GM23338 (cell line): Measurements from ENCODE around the gene THSD4. TPM values are rescaled to one million over a fixed set of nuclear protein-coding genes. Genes with fewer than 3 reads are reported as not detected.

Experiments used
- ATAC-seq: fragments of 200-7000 bp; cut with Tn5 transposase; 3 replicates; pipeline ENCODE4 v1.9.1; 2020
- DNase-seq: peaks from one replicate; pipeline ENCODE4 v3.0.0-alpha.2; 2015; ENCODE audit warnings: low spot score
- H2AFZ ChIP-seq: fragments of 200-600 bp; sonication (generic); 2 replicates; pipeline ENCODE4 v1.8.0; 2016; ENCODE audit warnings: antibody characterized with exemption, mild to moderate bottlenecking, moderate library complexity
- H3F3A ChIP-seq: fragments of 200-600 bp; sonication (generic); replicated peaks from 2 replicates; pipeline ENCODE4 v1.8.0; 2017; ENCODE audit warnings: antibody characterized with exemption, mixed run types, low read depth
- H3K27ac ChIP-seq: fragments of 200-600 bp; sonication (generic); 2 replicates; pipeline ENCODE4 v1.6.1; 2016; ENCODE audit warnings: low read depth
- H3K27me3 ChIP-seq: fragments of 200-600 bp; sonication (generic); 2 replicates; pipeline ENCODE4 v1.8.0; 2016; ENCODE audit warnings: mild to moderate bottlenecking, mixed run types, moderate library complexity; ENCODE audit not compliant: insufficient read depth
- H3K36me3 ChIP-seq: fragments of 200-600 bp; sonication (generic); 2 replicates; pipeline ENCODE4 v1.8.0; 2016; ENCODE audit warnings: mild to moderate bottlenecking; ENCODE audit not compliant: insufficient read depth
- H3K4me1 ChIP-seq: fragments of 200-600 bp; sonication (generic); 2 replicates; pipeline ENCODE4 v1.8.0; 2016; ENCODE audit warnings: mild to moderate bottlenecking, moderate library complexity; ENCODE audit not compliant: insufficient read depth
- H3K4me2 ChIP-seq: fragments of 200-600 bp; sonication (generic); 2 replicates; pipeline ENCODE4 v1.7.1; 2017; ENCODE audit warnings: mixed run types
- H3K4me3 ChIP-seq: fragments of 200-600 bp; sonication (generic); 2 replicates; pipeline ENCODE4 v1.6.1; 2016; ENCODE audit warnings: mixed run types
- H3K79me2 ChIP-seq: fragments of 200-600 bp; sonication (generic); replicated peaks from 2 replicates; pipeline ENCODE4 v1.8.0; 2017; ENCODE audit warnings: mild to moderate bottlenecking; ENCODE audit not compliant: insufficient read depth
- H3K9me2 ChIP-seq: fragments of 200-600 bp; sonication (generic); 2 replicates; pipeline ENCODE4 v1.8.0; 2017; ENCODE audit not compliant: insufficient read depth
- H4K20me1 ChIP-seq: fragments of 200-600 bp; sonication (generic); replicated peaks from 2 replicates; pipeline ENCODE4 v1.8.0; 2017; ENCODE audit warnings: mild to moderate bottlenecking; ENCODE audit not compliant: insufficient read depth
- H3K27ac Mint-ChIP-seq: 2 replicates; pipeline ENCODE4 v1.8.0; 2020; ENCODE audit warnings: inconsistent platforms, mild to moderate bottlenecking, moderate library complexity, mixed read lengths
- H3K27me3 Mint-ChIP-seq: 3 replicates; pipeline ENCODE4 v1.8.0; 2022; ENCODE audit warnings: low read depth, mild to moderate bottlenecking, moderate library complexity, mixed read lengths, inconsistent platforms; ENCODE audit not compliant: insufficient read depth, poor library complexity
- H3K36me3 Mint-ChIP-seq: 3 replicates; pipeline ENCODE4 v1.8.0; 2021; ENCODE audit warnings: low read depth, mild to moderate bottlenecking, inconsistent platforms, moderate library complexity, mixed read lengths
- H3K4me1 Mint-ChIP-seq: 3 replicates; pipeline ENCODE4 v1.8.0; 2020; ENCODE audit warnings: mild to moderate bottlenecking, inconsistent platforms, mixed read lengths
- H3K4me3 Mint-ChIP-seq: 3 replicates; pipeline ENCODE4 v1.8.0; 2021; ENCODE audit warnings: moderate library complexity, mild to moderate bottlenecking, inconsistent platforms, mixed read lengths
- H3K9me3 Mint-ChIP-seq: 3 replicates; pipeline ENCODE4 v1.8.0; 2020; ENCODE audit warnings: moderate library complexity, mild to moderate bottlenecking, inconsistent platforms, mixed read lengths
- CREB1 ChIP-seq: fragments of 250-450 bp; sonication (Bioruptor Pico); IDR thresholded peaks from 2 replicates; pipeline ENCODE4 v1.5.0; 2020; ENCODE audit warnings: low read depth, mild to moderate bottlenecking, moderate library complexity
- CTCF ChIP-seq, 2 experiments: fragments of 200-600 bp in 1 of 2; sonication (generic) in 1 of 2; conservative IDR thresholded peaks; 2 replicates each; pipeline versions ENCODE4 v1.5.1 to v1.6.1; 2016 to 2017; ENCODE audit warnings: antibody characterized with exemption in 2 of 2, low read depth in 2 of 2, mild to moderate bottlenecking in 2 of 2, moderate library complexity in 1 of 2
- ETS1 ChIP-seq: IDR thresholded peaks from 2 replicates; pipeline ENCODE4 v1.6.1; 2016; ENCODE audit warnings: antibody characterized with exemption
- EZH2 ChIP-seq: fragments of 200-600 bp; sonication (generic); IDR thresholded peaks from one replicate; pipeline ENCODE4 v1.8.0; 2017; ENCODE audit warnings: antibody characterized with exemption, mild to moderate bottlenecking, low read depth; ENCODE audit not compliant: unreplicated experiment
- EZH2phosphoT487 ChIP-seq: fragments of 200-600 bp; sonication (generic); IDR thresholded peaks from one replicate; pipeline ENCODE4 v1.8.1; 2018; ENCODE audit warnings: antibody characterized with exemption; ENCODE audit not compliant: unreplicated experiment
- JUNB ChIP-seq: IDR thresholded peaks from one replicate; pipeline ENCODE4 v1.6.1; 2016; ENCODE audit warnings: antibody characterized with exemption; ENCODE audit not compliant: unreplicated experiment
- NANOG ChIP-seq: IDR thresholded peaks from 2 replicates; pipeline ENCODE4 v1.6.1; 2016; ENCODE audit warnings: antibody characterized with exemption, borderline replicate concordance
- POLR2AphosphoS5 ChIP-seq: IDR thresholded peaks from 2 replicates; pipeline ENCODE4 v1.6.1; 2016; ENCODE audit warnings: antibody characterized with exemption, low read depth
- STAT1 ChIP-seq: IDR thresholded peaks from one replicate; pipeline ENCODE4 v1.6.1; 2016; ENCODE audit warnings: antibody characterized with exemption; ENCODE audit not compliant: unreplicated experiment
- ZNF114 ChIP-seq: fragments of 250-450 bp; sonication (Bioruptor Pico); IDR thresholded peaks from 2 replicates; pipeline ENCODE4 v1.5.0; 2020; ENCODE audit warnings: mild to moderate bottlenecking, moderate library complexity
- ZNF331 ChIP-seq: fragments of 250-450 bp; sonication (Bioruptor Pico); IDR thresholded peaks from 2 replicates; pipeline ENCODE4 v1.5.0; 2020; ENCODE audit warnings: low read depth, mild to moderate bottlenecking, moderate library complexity
- ZNF462 ChIP-seq: fragments of 250-450 bp; sonication (Bioruptor Pico); IDR thresholded peaks from 2 replicates; pipeline ENCODE4 v1.5.0; 2020; ENCODE audit warnings: mild to moderate bottlenecking, moderate library complexity
- polyA plus RNA-seq: library from polyadenylated mRNA; unstranded; fragments of >200 nt; fragmentation: Nextera tagmentation; extraction: Ambion mirVana; gene quantifications from 2 replicates; pipeline ENCODE4 v1.2.1, GENCODE V29; 2016
- total RNA-seq: library from RNA; depleted of rRNA; stranded (reverse); fragments of >200 nt; shearing (Covaris generic); gene quantifications from 2 replicates; pipeline ENCODE4 v1.2.3, GENCODE V29; 2014
- TF ChIP-seq, protein P1 (sequence below): IDR thresholded peaks from one replicate; pipeline ENCODE4 v1.6.1; 2018; ENCODE audit warnings: antibody characterized with exemption; ENCODE audit not compliant: unreplicated experiment

The THSD4 gene
- total and polyA plus RNA-seq, 2 experiments from 2014 or later: 2.0 to 7.4 TPM

- TF ChIP-seq POLR2AphosphoS5 (no peak), ZNF462 (CRISPR knock-in tag) (no peak), ETS1 (no peak), ZNF114 (no peak), NANOG (no peak), ZNF331 (CRISPR knock-in tag) (no peak), EZH2 (no peak), STAT1 (no peak), CREB1 (no peak), CTCF (conservative IDR thresholded peaks at IDR 0.05; ENCODE audit: low read depth in 2 of 2) (no peak), EZH2phosphoT487 (no peak), JUNB (no peak)
- TF ChIP-seq, protein P1, sequence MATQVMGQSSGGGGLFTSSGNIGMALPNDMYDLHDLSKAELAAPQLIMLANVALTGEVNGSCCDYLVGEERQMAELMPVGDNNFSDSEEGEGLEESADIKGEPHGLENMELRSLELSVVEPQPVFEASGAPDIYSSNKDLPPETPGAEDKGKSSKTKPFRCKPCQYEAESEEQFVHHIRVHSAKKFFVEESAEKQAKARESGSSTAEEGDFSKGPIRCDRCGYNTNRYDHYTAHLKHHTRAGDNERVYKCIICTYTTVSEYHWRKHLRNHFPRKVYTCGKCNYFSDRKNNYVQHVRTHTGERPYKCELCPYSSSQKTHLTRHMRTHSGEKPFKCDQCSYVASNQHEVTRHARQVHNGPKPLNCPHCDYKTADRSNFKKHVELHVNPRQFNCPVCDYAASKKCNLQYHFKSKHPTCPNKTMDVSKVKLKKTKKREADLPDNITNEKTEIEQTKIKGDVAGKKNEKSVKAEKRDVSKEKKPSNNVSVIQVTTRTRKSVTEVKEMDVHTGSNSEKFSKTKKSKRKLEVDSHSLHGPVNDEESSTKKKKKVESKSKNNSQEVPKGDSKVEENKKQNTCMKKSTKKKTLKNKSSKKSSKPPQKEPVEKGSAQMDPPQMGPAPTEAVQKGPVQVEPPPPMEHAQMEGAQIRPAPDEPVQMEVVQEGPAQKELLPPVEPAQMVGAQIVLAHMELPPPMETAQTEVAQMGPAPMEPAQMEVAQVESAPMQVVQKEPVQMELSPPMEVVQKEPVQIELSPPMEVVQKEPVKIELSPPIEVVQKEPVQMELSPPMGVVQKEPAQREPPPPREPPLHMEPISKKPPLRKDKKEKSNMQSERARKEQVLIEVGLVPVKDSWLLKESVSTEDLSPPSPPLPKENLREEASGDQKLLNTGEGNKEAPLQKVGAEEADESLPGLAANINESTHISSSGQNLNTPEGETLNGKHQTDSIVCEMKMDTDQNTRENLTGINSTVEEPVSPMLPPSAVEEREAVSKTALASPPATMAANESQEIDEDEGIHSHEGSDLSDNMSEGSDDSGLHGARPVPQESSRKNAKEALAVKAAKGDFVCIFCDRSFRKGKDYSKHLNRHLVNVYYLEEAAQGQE: no peak
- no peak for ATAC-seq
- DNase-seq: no peak
- H3K36me3 ChIP-seq: no peaks in the 10 kb centered on the region
- H3K27ac ChIP-seq: no peak overlapping the region
- H3K27me3 ChIP-seq: no peaks in the 10 kb centered on the region
- H3K27ac Mint-ChIP-seq: no peak overlapping the region
- no peaks in the 10 kb centered on the region for H3F3A ChIP-seq
- H3K4me3 Mint-ChIP-seq: no peak overlapping the region
- peaks cover 6% of the 10 kb centered on the region for H3K27me3 Mint-ChIP-seq
- H3K4me1 ChIP-seq: no peaks in the 10 kb centered on the region
- peaks cover 5% of the 10 kb centered on the region; the same call in 2 of the 3 replicates for H3K9me3 Mint-ChIP-seq
- H3K4me2 ChIP-seq: no peak overlapping the region
- H2AFZ ChIP-seq: no peak overlapping the region
- H3K9me2 ChIP-seq: peaks cover 7% of the 10 kb centered on the region
- peaks cover 5% of the 10 kb centered on the region; the same call in 1 of the 3 replicates for H3K36me3 Mint-ChIP-seq
- no peaks in the 10 kb centered on the region for H4K20me1 ChIP-seq
- H3K4me1 Mint-ChIP-seq: peaks cover under 1% of the 10 kb centered on the region; the same call in 1 of the 3 replicates
- no peaks in the 10 kb centered on the region for H3K79me2 ChIP-seq
- H3K4me3 ChIP-seq: no peak overlapping the region
Observed at GRCh38 chr15:71698742-71699141, 583.5 kb downstream of the THSD4 start.
